Measurements from ENCODE around the gene FCRL6.

FCRL6 gene

GRCh38 chr1:159798893-159799292, 3.3 kb upstream of the FCRL6 start (continued):
- TF ChIP-seq BCL11B (tag by site-specific recombination; IDR thresholded peaks at IDR 0.05; ENCODE audit: low read depth) (no peak), BCL11A (tag by site-specific recombination; IDR thresholded peaks at IDR 0.05; ENCODE audit: low read depth) (no peak), ZNF398 (tag by site-specific recombination; IDR thresholded peaks at IDR 0.05) (no peak), ZNF155 (tag by site-specific recombination; IDR thresholded peaks at IDR 0.05) (no peak), PRDM1 (tag by site-specific recombination; IDR thresholded peaks at IDR 0.05) (peak; percentile 36; the same call in 1 of the 2 replicates), ZNF544 (tag by site-specific recombination; IDR thresholded peaks at IDR 0.05) (no peak), KLF10 (tag by site-specific recombination; IDR thresholded peaks at IDR 0.05) (no peak), ZNF654 (tag by site-specific recombination; IDR thresholded peaks at IDR 0.05; ENCODE audit: low read depth) (peak; percentile 79)

GRCh38 chr1:159799446-159799985, 2.6 kb upstream of the FCRL6 start:
- ChIA-PET POLR2A (no interaction called here), CTCF (interaction anchor here (0.6 to 18.7 kb wide), 50 partner anchors 10 to 710 kb away, joined by 3 to 415 read pairs (median 4); partner anchors contain the start of genes IGSF9 and SLAMF8)
- TF ChIP-seq ZNF2 (tag by site-specific recombination; IDR thresholded peaks at IDR 0.05) (no peak), ZBTB6 (tag by site-specific recombination; IDR thresholded peaks at IDR 0.05) (no peak), ZNF341 (tag by site-specific recombination; IDR thresholded peaks at IDR 0.05; ENCODE audit: low read depth) (no peak), HOXC10 (CRISPR knock-in tag; IDR thresholded peaks at IDR 0.05) (no peak)
- no peaks in the 10 kb centered on the region for H3K36me3 ChIP-seq (ENCODE audit: control insufficient read depth in 2 of 2, insufficient read depth in 1 of 2, low read length in 2 of 2)
- H3K4me1 ChIP-seq (ENCODE audit: control insufficient read depth, insufficient read depth, low read length): no peaks in the 10 kb centered on the region
- no peak overlapping the region for H3K4me3 ChIP-seq (ENCODE audit: low read depth, low read length)
- H3K27ac ChIP-seq (ENCODE audit: extremely low read depth, low read depth, low read length): no peak overlapping the region
- no peaks in the 10 kb centered on the region for H3K9me3 ChIP-seq (ENCODE audit: control insufficient read depth, insufficient read depth, low read depth, low read length)

GRCh38 chr1:159800177-159800930, 1.8 kb upstream of the FCRL6 start:
- H3K36me3 ChIP-seq (ENCODE audit: control insufficient read depth in 2 of 2, insufficient read depth in 1 of 2, low read length in 2 of 2): no peaks in the 10 kb centered on the region
- H3K4me3 ChIP-seq (ENCODE audit: low read depth, low read length): no peak overlapping the region
- H3K4me1 ChIP-seq (ENCODE audit: control insufficient read depth, insufficient read depth, low read length): no peaks in the 10 kb centered on the region
- ChIA-PET POLR2A (no interaction called here), CTCF (interaction anchor here (0.7 to 18.7 kb wide), 9 partner anchors 9 to 207 kb away, joined by 3 to 415 read pairs (median 15); no protein-coding TSS in a partner anchor)
- no peaks in the 10 kb centered on the region for H3K9me3 ChIP-seq (ENCODE audit: control insufficient read depth, insufficient read depth, low read depth, low read length)
- H3K27ac ChIP-seq (ENCODE audit: extremely low read depth, low read depth, low read length): no peak overlapping the region
- TF ChIP-seq ZNF664 (tag by site-specific recombination; IDR thresholded peaks at IDR 0.05) (no peak), KLF1 (tag by site-specific recombination; IDR thresholded peaks at IDR 0.05) (no peak), ZNF580 (tag by site-specific recombination; IDR thresholded peaks at IDR 0.05) (no peak), ZNF501 (tag by site-specific recombination; IDR thresholded peaks at IDR 0.05) (no peak), ZNF560 (tag by site-specific recombination; IDR thresholded peaks at IDR 0.05; ENCODE audit: borderline replicate concordance) (no peak), ZSCAN18 (tag by site-specific recombination; IDR thresholded peaks at IDR 0.05) (no peak), IKZF3 (tag by site-specific recombination; IDR thresholded peaks at IDR 0.05) (no peak), ZNF175 (tag by site-specific recombination; IDR thresholded peaks at IDR 0.05) (no peak), GLIS1 (tag by site-specific recombination; IDR thresholded peaks at IDR 0.05) (no peak), ZNF76 (tag by site-specific recombination; IDR thresholded peaks at IDR 0.05; ENCODE audit: borderline replicate concordance, low read depth) (no peak), ZNF488 (tag by site-specific recombination; IDR thresholded peaks at IDR 0.05) (no peak), ZNF692 (tag by site-specific recombination; IDR thresholded peaks at IDR 0.05) (no peak), ZNF776 (tag by site-specific recombination; IDR thresholded peaks at IDR 0.05; ENCODE audit: borderline replicate concordance) (no peak), GFI1B (tag by site-specific recombination; IDR thresholded peaks at IDR 0.05) (no peak)

Measured in HEK293 (cell line).